ENCODE data around the gene SMCO2. TPM values are rescaled to one million over a fixed set of nuclear protein-coding genes. Genes with fewer than 3 reads are reported as not detected.

SMCO2 gene
- total and polyA plus RNA-seq, 2 of the 4 experiments (the other 2 are of a cell fraction), result 0.19 TPM; not detected in 1

- dilution Hi-C loops (cut with HindIII; ENCODE audit: low sequenced_read_pairs, unreplicated experiment), result no loop called here
Measured at GRCh38 chr12:27434673-27435565, 11.6 kb upstream of the SMCO2 start.

More at GRCh38 chr12:27434673-27435565, 11.6 kb upstream of the SMCO2 start:
- Histone ChIP-seq H3K56ac (ENCODE audit: extremely low read depth, insufficient read depth, low read length) (peak overlapping the region; percentile 23; the same call in 1 of the 2 replicates), H3K9me3 (ENCODE audit: control insufficient read depth, insufficient read depth, low read length) (no peaks in the 10 kb centered on the region), H3K4me3 (ENCODE audit: insufficient read depth, low read depth, low read length) (no peak overlapping the region), H2BK5ac (ENCODE audit: low read depth, low read length, poor library complexity, severe bottlenecking) (peak overlapping the region; percentile 23), H2BK20ac (ENCODE audit: low read depth, low read length) (peak overlapping the region; percentile 61), H3K27me3 (ENCODE audit: control insufficient read depth, insufficient read depth, low read length) (no peaks in the 10 kb centered on the region), H2AK5ac (ENCODE audit: low read depth, low read length) (peak overlapping the region; percentile 86; the same call in 1 of the 2 replicates), H3K9ac (ENCODE audit: low read depth, low read length) (no peak overlapping the region), H2BK120ac (ENCODE audit: low read depth, low read length) (peak overlapping the region; percentile 56), H4K20me1 (ENCODE audit: insufficient read depth, low read length) (no peaks in the 10 kb centered on the region), H3K4me1 (ENCODE audit: control insufficient read depth, insufficient read depth, low read length) (peaks cover 6% of the 10 kb centered on the region), H2BK15ac (ENCODE audit: low read depth, low read length) (peak overlapping the region; percentile 94; the same call in 2 of the 3 replicates), H2AK9ac (replicated peaks; ENCODE audit: low read depth, low read length, poor library complexity) (no peak overlapping the region), H3K18ac (ENCODE audit: low read depth, low read length) (peak overlapping the region; percentile 29; the same call in 1 of the 2 replicates), H3K9me1 (ENCODE audit: insufficient read depth, low read length) (no peaks in the 10 kb centered on the region), H3K23ac (ENCODE audit: low read depth, low read length) (no peak overlapping the region), H3K14ac (replicated peaks; ENCODE audit: low read depth, low read length) (peak overlapping the region; percentile 65), H3K4ac (ENCODE audit: low read depth, low read length) (peak overlapping the region; percentile 72), H3K79me1 (ENCODE audit: low read depth in 1 of 2, low read length in 2 of 2) (peaks cover 0 to 9% of the 10 kb centered on the region in 2 experiments; a peak in 1 of 4 replicates), H2AFZ (replicated peaks; ENCODE audit: low read length, poor library complexity) (peak overlapping the region; percentile 64), H4K8ac (ENCODE audit: low read depth in 2 of 2, low read length in 2 of 2) (peak overlapping the region in 1 of 2 experiments; percentile 67; a peak in 1 of 4 replicates), H3K27ac (ENCODE audit: insufficient read depth, low read length) (no peak overlapping the region), H3K4me2 (ENCODE audit: low read depth, low read length) (no peak overlapping the region), H4K5ac (ENCODE audit: low read depth, low read length) (no peak overlapping the region), H4K91ac (ENCODE audit: insufficient read depth, low read depth, low read length) (peak overlapping the region; percentile 41; the same call in 1 of the 2 replicates), H3K36me3 (ENCODE audit: control insufficient read depth, insufficient read depth, low read length) (no peaks in the 10 kb centered on the region)
- ATAC-seq (ENCODE audit: low read depth) (peak; percentile 50; the same call in 1 of the 2 replicates), DNase-seq (no peak)
- in situ Hi-C loops (cut with MboI; ENCODE audit: low sequenced_read_pairs), result loop anchor here (5.0 kb wide), 1 partner anchor 202 kb away; no protein-coding TSS in a partner anchor
- BruUV-seq (replicated peaks), result no TSS peak
- no CpG with 5 or more reads among the region's 6 CpGs for WGBS, 2 experiments (ENCODE audit: extremely low coverage in 2 of 2, insufficient read length in 1 of 2)
- TF ChIP-seq CTCF (conservative IDR thresholded peaks at IDR 0.05; ENCODE audit: low read depth, low read length) (peak; percentile 49), RAD21 (IDR thresholded peaks at IDR 0.05; ENCODE audit: low read length) (peak; percentile 35), POLR2A (IDR thresholded peaks at IDR 0.05; ENCODE audit: low read depth, low read length) (no peak), SMC3 (IDR thresholded peaks at IDR 0.05; ENCODE audit: low read depth, low read length) (peak; percentile 34; the same call in 1 of the 2 replicates)
- ChIA-PET CTCF (interaction anchor here (0.6 to 1.7 kb wide), 5 partner anchors 22 to 170 kb away, joined by 3 to 9 read pairs (median 4); partner anchors contain the start of gene PPFIBP1), POLR2A (ENCODE audit: unreplicated experiment) (no interaction called here)
- intact Hi-C loops (cut with micrococcal nuclease), result loop anchor here (1.0 to 5.0 kb wide), 3 partner anchors 89 to 218 kb away; partner anchors contain the start of gene PPFIBP1
